H1 (cell line): ENCODE data around the gene SLIT3. TPM values are rescaled to one million over a fixed set of nuclear protein-coding genes. Genes with fewer than 3 reads are reported as not detected.

ENCODE experiments used
- CTCF ChIA-PET: fragments of 300-600 bp; sonication (Branson Sonifier 250); formaldehyde crosslinking; loops from one replicate; lab custom pipeline; 2021; ENCODE audit not compliant: partially characterized antibody; lab: Charles Lee
- POLR2A ChIA-PET: fragments of 300-600 bp; sonication (Branson Sonifier 250); formaldehyde crosslinking; loops from one replicate; lab custom pipeline; 2021; ENCODE audit warnings: inconsistent platforms; ENCODE audit not compliant: partially characterized antibody; lab: Charles Lee
- DNase-seq, 2 experiments: peaks; one replicate each; pipeline versions ENCODE4 v3.0.0 to v3.0.0-alpha.2; 2010 to 2022; ENCODE audit warnings: low spot score in 2 of 2, low read depth in 1 of 2, mixed read lengths in 1 of 2
- FAIRE-seq: peaks from 2 replicates; lab custom pipeline; 2011; peaks lifted over from hg19 to GRCh38; lab: Jason Lieb, UNC
- H2AFZ ChIP-seq: 2 replicates; pipeline ENCODE4 v1.8.1; 2012; ENCODE audit warnings: low read length, inconsistent platforms
- H2AK5ac ChIP-seq: 2 replicates; pipeline ENCODE4 v1.6.1; 2013; ENCODE audit warnings: low read depth, low read length
- H2BK120ac ChIP-seq: replicated peaks from 2 replicates; pipeline ENCODE3; 2013; ENCODE audit warnings: low read depth, low read length, inconsistent platforms
- H2BK12ac ChIP-seq: 2 replicates; pipeline ENCODE4 v1.6.1; 2013; ENCODE audit warnings: low read depth, low read length
- H2BK15ac ChIP-seq: 2 replicates; pipeline ENCODE4 v1.6.1; 2013; ENCODE audit warnings: low read length
- H2BK20ac ChIP-seq: 2 replicates; pipeline ENCODE4 v1.6.1; 2013; ENCODE audit warnings: low read length
- H2BK5ac ChIP-seq: 2 replicates; pipeline ENCODE4 v1.6.1; 2013; ENCODE audit warnings: low read depth, low read length
- H3K14ac ChIP-seq: 2 replicates; pipeline ENCODE4 v1.6.1; 2013; ENCODE audit warnings: inconsistent platforms; ENCODE audit not compliant: insufficient read length
- H3K18ac ChIP-seq: 2 replicates; pipeline ENCODE4 v1.6.1; 2013; ENCODE audit warnings: low read length; ENCODE audit errors: extremely low read depth
- H3K23ac ChIP-seq: 2 replicates; pipeline ENCODE4 v1.6.1; 2013; ENCODE audit warnings: inconsistent platforms; ENCODE audit not compliant: insufficient read length
- H3K23me2 ChIP-seq: 2 replicates; pipeline ENCODE4 v1.6.1; 2013; ENCODE audit warnings: low read depth, low read length
- H3K27ac ChIP-seq: 2 replicates; pipeline ENCODE4 v1.6.1; 2011; ENCODE audit warnings: low read depth, low read length, inconsistent platforms
- H3K27me3 ChIP-seq, 4 experiments: replicated peaks in 1 of 4; 1 replicate in 1 of 4; 2 replicates in 3 of 4; pipeline versions ENCODE4 v1.6.1 to v1.8.1; 2011 to 2013; ENCODE audit warnings: low read length in 3 of 4, mild to moderate bottlenecking in 3 of 4, inconsistent platforms in 2 of 4, mixed read lengths in 2 of 4, moderate library complexity in 1 of 4; ENCODE audit not compliant: control insufficient read depth in 3 of 4, insufficient read depth in 3 of 4; ENCODE audit errors: extremely low read depth in 1 of 4
- H3K36me3 ChIP-seq, 4 experiments: 2 replicates each; pipeline versions ENCODE4 v1.6.1 to v1.8.1; 2011 to 2013; ENCODE audit warnings: mild to moderate bottlenecking in 4 of 4, low read length in 3 of 4, moderate library complexity in 2 of 4, control low read depth in 1 of 4, inconsistent platforms in 1 of 4; ENCODE audit not compliant: insufficient read depth in 4 of 4, control insufficient read depth in 2 of 4
- H3K4ac ChIP-seq: replicated peaks from 2 replicates; pipeline ENCODE3; 2013; ENCODE audit warnings: low read length, low read depth, mixed read lengths, inconsistent platforms; ENCODE audit not compliant: insufficient read length
- H3K4me1 ChIP-seq, 4 experiments: replicated peaks in 1 of 4; 1 replicate in 1 of 4; 2 replicates in 3 of 4; pipeline versions ENCODE4 v1.6.1 to v1.8.1; 2011 to 2013; ENCODE audit warnings: low read length in 3 of 4, inconsistent platforms in 2 of 4, mixed read lengths in 1 of 4; ENCODE audit not compliant: insufficient read depth in 4 of 4, control insufficient read depth in 3 of 4
- H3K4me2 ChIP-seq, 2 experiments: 2 replicates each; pipeline versions ENCODE4 v1.6.1 to v1.8.1; 2011 to 2013; ENCODE audit warnings: low read depth in 2 of 2, low read length in 2 of 2, control low read depth in 1 of 2, inconsistent platforms in 1 of 2, mild to moderate bottlenecking in 1 of 2; ENCODE audit not compliant: insufficient read depth in 1 of 2
- H3K4me3 ChIP-seq, 4 experiments: fragments of 200-600, 300-600 bp in 1 of 4; sonication (generic), shearing (Covaris generic), sonication (Bioruptor Twin) in 1 of 4; 2 replicates each; pipeline versions ENCODE4 v1.5.1 to v1.8.1; 2011 to 2016; ENCODE audit warnings: low read length in 4 of 4, low read depth in 3 of 4, control low read depth in 2 of 4, inconsistent platforms in 2 of 4, mild to moderate bottlenecking in 2 of 4, mixed read lengths in 1 of 4, moderate library complexity in 1 of 4; ENCODE audit not compliant: insufficient read depth in 2 of 4; ENCODE audit errors: extremely low read depth in 1 of 4
- H3K56ac ChIP-seq: replicated peaks from 2 replicates; pipeline ENCODE3; 2013; ENCODE audit warnings: low read depth, mild to moderate bottlenecking, mixed read lengths, low read length, inconsistent platforms; ENCODE audit not compliant: insufficient read length
- H3K79me1 ChIP-seq: 2 replicates; pipeline ENCODE4 v1.6.1; 2013; ENCODE audit warnings: low read depth, low read length, control low read depth
- H3K79me2 ChIP-seq, 2 experiments: 2 replicates each; pipeline versions ENCODE4 v1.6.1 to v1.8.1; 2012 to 2013; ENCODE audit warnings: low read length in 2 of 2, mild to moderate bottlenecking in 2 of 2, inconsistent platforms in 1 of 2; ENCODE audit not compliant: insufficient read depth in 2 of 2, control insufficient read depth in 1 of 2
- H3K9ac ChIP-seq, 4 experiments: replicated peaks in 1 of 4; 1 replicate in 1 of 4; 2 replicates in 3 of 4; pipeline versions ENCODE4 v1.6.1 to v1.8.1; 2011 to 2013; ENCODE audit warnings: low read depth in 3 of 4, low read length in 3 of 4, control low read depth in 2 of 4, mild to moderate bottlenecking in 2 of 4, moderate library complexity in 2 of 4, inconsistent platforms in 1 of 4; ENCODE audit errors: extremely low read depth in 1 of 4
- H3K9me3 ChIP-seq, 2 experiments: 2 replicates each; pipeline versions ENCODE4 v1.6.1 to v1.8.1; 2012 to 2013; ENCODE audit warnings: mild to moderate bottlenecking in 2 of 2, moderate library complexity in 2 of 2, control low read depth in 1 of 2, inconsistent platforms in 1 of 2, low read depth in 1 of 2, low read length in 1 of 2, mixed read lengths in 1 of 2; ENCODE audit not compliant: insufficient read depth in 2 of 2
- H4K20me1 ChIP-seq, 2 experiments: replicated peaks in 1 of 2; 2 replicates each; pipeline versions ENCODE3 to v1.8.1; 2011 to 2013; ENCODE audit warnings: inconsistent platforms in 2 of 2, low read length in 2 of 2, mild to moderate bottlenecking in 1 of 2; ENCODE audit not compliant: insufficient read depth in 2 of 2, control insufficient read depth in 1 of 2
- H4K5ac ChIP-seq: 2 replicates; pipeline ENCODE4 v1.6.1; 2013; ENCODE audit warnings: low read length, low read depth, mixed read lengths, inconsistent platforms; ENCODE audit not compliant: insufficient read length
- H4K8ac ChIP-seq: 2 replicates; pipeline ENCODE4 v1.8.0; 2013; ENCODE audit warnings: mild to moderate bottlenecking, moderate library complexity, low read length, inconsistent platforms; ENCODE audit not compliant: insufficient read depth; ENCODE audit errors: extremely low read depth
- H4K91ac ChIP-seq: replicated peaks from 2 replicates; pipeline ENCODE3; 2013; ENCODE audit warnings: low read length, mixed read lengths, inconsistent platforms; ENCODE audit not compliant: insufficient read length
- ASH2L ChIP-seq: fragments of 200-600, 300-600 bp; sonication (generic); IDR thresholded peaks from one replicate; pipeline ENCODE4 v1.7.1; 2017; ENCODE audit warnings: low read length
- BRCA1 ChIP-seq: IDR thresholded peaks from 2 replicates; pipeline ENCODE4 v1.6.1; 2012; ENCODE audit warnings: low read depth, low read length, improper control_type of control experiment
- EGR1 ChIP-seq: IDR thresholded peaks from 2 replicates; pipeline ENCODE4 v1.6.1; 2011; ENCODE audit warnings: low read depth, low read length, borderline replicate concordance
- EP300 ChIP-seq, 2 experiments: IDR thresholded peaks; 1 replicate in 1 of 2; 2 replicates in 1 of 2; pipeline ENCODE4 v1.6.1; 2011 to 2012; ENCODE audit warnings: low read depth in 2 of 2, low read length in 2 of 2, mild to moderate bottlenecking in 2 of 2, borderline replicate concordance in 1 of 2, inconsistent platforms in 1 of 2, moderate library complexity in 1 of 2
- FOSL1 ChIP-seq: IDR thresholded peaks from 2 replicates; pipeline ENCODE4 v1.6.1; 2011; ENCODE audit warnings: mild to moderate bottlenecking, low read depth, low read length, moderate library complexity; ENCODE audit not compliant: insufficient read depth
- HDAC6 ChIP-seq: IDR thresholded peaks from one replicate; pipeline ENCODE4 v1.7.1; 2012; ENCODE audit warnings: low read depth, mild to moderate bottlenecking, inconsistent platforms, low read length, moderate library complexity
- KDM1A ChIP-seq: fragments of 200-600, 300-600 bp; sonication (generic); IDR thresholded peaks from 2 replicates; pipeline ENCODE4 v1.7.1; 2016; ENCODE audit warnings: mild to moderate bottlenecking, low read length, borderline replicate concordance
- POLR2A ChIP-seq, 2 experiments: IDR thresholded peaks; 1 replicate in 1 of 2; 2 replicates in 1 of 2; pipeline ENCODE4 v1.6.1; 2011; ENCODE audit warnings: low read depth in 2 of 2, low read length in 2 of 2, mild to moderate bottlenecking in 2 of 2; ENCODE audit errors: control extremely low read depth in 1 of 2
- POU5F1 ChIP-seq: IDR thresholded peaks from 2 replicates; pipeline ENCODE4 v1.6.1; 2011; ENCODE audit warnings: low read depth, mild to moderate bottlenecking, low read length, moderate library complexity
- RBBP5 ChIP-seq: IDR thresholded peaks from 2 replicates; pipeline ENCODE4 v1.7.1; 2012; ENCODE audit warnings: low read depth, mild to moderate bottlenecking, inconsistent platforms, low read length, moderate library complexity, borderline replicate concordance
- WGBS, 2 experiments: shearing (Covaris generic) in 1 of 2; methylation state at CpG; one replicate each; pipeline versions ENCODE4 v1.1.6 to v1.1.7; 2013 to 2015; ENCODE audit warnings: low lambda C conversion rate in 2 of 2, mixed read lengths in 2 of 2, inconsistent platforms in 1 of 2, low coverage in 1 of 2, missing lambda C conversion rate in 1 of 2; ENCODE audit not compliant: insufficient replicate concordance in 2 of 2, insufficient coverage in 1 of 2, insufficient read length in 1 of 2; ENCODE audit errors: extremely low coverage in 1 of 2, missing lambda C conversion rate in 1 of 2; 5-methylcytosine and 5-hydroxymethylcytosine counted together
- polyA plus RNA-seq, 7 experiments: library from polyadenylated mRNA; depleted of rRNA in 3 of 7; stranded (reverse) in 5 of 7; unstranded in 2 of 7; fragments of >200 nt in 5 of 7; fragments of 200-250 nt in 2 of 7; gene quantifications; 1 replicate in 5 of 7; 2 replicates in 1 of 7; 4 replicates in 1 of 7; pipeline versions ENCODE4 v1.2.1 to v1.2.3, GENCODE V29; 2011 to 2013; ENCODE audit warnings: missing spikeins in 2 of 7, mixed read lengths in 2 of 7
- total RNA-seq: library from RNA; stranded (reverse); fragmentation: NEBNext Ultra II Directional; extraction: Animal tissue kit (Norgen Biotek cat#: 25700); gene quantifications from 2 replicates; pipeline ENCODE4 v1.2.1, GENCODE V29; 2021

Gene SLIT3
- total and polyA plus RNA-seq, 2 of the 8 experiments (the other 6 are each of a cell fraction or from before 2014, with no cell fraction given), result 1.1 to 1.2 TPM

DNA sequence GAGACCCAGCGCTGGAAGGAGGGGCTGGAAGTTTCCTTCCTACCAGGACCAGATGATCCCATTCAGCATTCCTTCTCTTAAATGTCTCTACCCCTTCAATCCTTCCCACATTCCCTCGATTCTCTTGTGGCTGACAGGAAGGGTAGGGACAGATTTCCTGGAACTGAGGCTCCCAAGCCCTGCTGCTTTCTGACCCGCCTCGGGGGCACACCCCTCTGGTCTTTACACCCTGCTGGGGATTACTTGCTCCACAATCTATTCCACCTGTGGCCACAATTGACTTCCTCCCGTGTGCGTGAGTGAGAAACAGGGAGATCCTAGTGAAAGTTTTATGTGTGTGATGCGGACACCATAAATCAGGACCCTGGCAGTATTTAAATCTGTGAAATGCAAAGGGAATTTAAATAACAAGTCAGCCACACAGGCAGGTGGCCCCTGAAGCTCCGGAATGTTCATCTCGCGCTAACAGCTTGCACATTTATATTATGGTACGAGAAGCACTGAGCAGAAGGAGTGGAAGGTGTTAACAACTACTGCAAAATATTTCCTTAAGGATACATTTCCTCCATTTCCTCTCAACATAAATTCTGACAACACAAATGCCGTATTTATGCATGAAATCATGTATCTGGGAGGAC is 237.5 kb downstream of the SLIT3 start:
- TF ChIP-seq POLR2A (IDR thresholded peaks at IDR 0.05; ENCODE audit: control extremely low read depth in 1 of 2, low read depth in 2 of 2, low read length in 2 of 2) (no peak), HDAC6 (no peak), ASH2L (no peak), EP300 (IDR thresholded peaks at IDR 0.05; ENCODE audit: borderline replicate concordance in 1 of 2, low read depth in 2 of 2, low read length in 2 of 2) (no peak), FOSL1 (no peak), BRCA1 (no peak), EGR1 (no peak), RBBP5 (no peak), POU5F1 (no peak), KDM1A (no peak)
- FAIRE-seq, result no peak
- no peak overlapping the region for H4K91ac ChIP-seq
- no peak overlapping the region for H3K4ac ChIP-seq
- no peak overlapping the region for H3K14ac ChIP-seq
- H3K36me3 ChIP-seq, result no peaks in the 10 kb centered on the region
- no peak overlapping the region for H3K23ac ChIP-seq
- 0 out of 2 replicates have a peak overlapping the region, but pooled peaks have one; percentile 43 for H2BK12ac ChIP-seq
- H2BK120ac ChIP-seq, result no peak overlapping the region
- H4K8ac ChIP-seq, result no peak overlapping the region
- peak overlapping the region; percentile 31; the same call in 1 of the 2 replicates for H2BK5ac ChIP-seq
- no peaks in the 10 kb centered on the region for H3K23me2 ChIP-seq
- H3K4me3 ChIP-seq, result no peak overlapping the region
- ChIA-PET POLR2A (no interaction called here), CTCF (no interaction called here)
- H3K4me2 ChIP-seq, result peak overlapping the region; percentile 12 to 31; a peak in 2 of 4 replicates
- no peak overlapping the region for H2AFZ ChIP-seq
- H2AK5ac ChIP-seq, result no peak overlapping the region
- DNase-seq, result no peak
- WGBS, 2 experiments, result 60% methylated on average over 12 of the region's 12 CpGs; no CpG with 5 or more reads in 1 of the 2 experiments
- H3K27ac ChIP-seq, result no peak overlapping the region
- no peak overlapping the region for H4K5ac ChIP-seq
- H3K9ac ChIP-seq, result no peak overlapping the region
- peaks cover 0 to 2% (median 0%) of the 10 kb centered on the region in 4 experiments; a peak in 1 of 7 replicates for H3K27me3 ChIP-seq
- no peaks in the 10 kb centered on the region for H4K20me1 ChIP-seq
- H3K79me1 ChIP-seq, result no peaks in the 10 kb centered on the region
- H3K18ac ChIP-seq, result 0 out of 2 replicates have a peak overlapping the region, but pooled peaks have one; percentile 1
- no peaks in the 10 kb centered on the region for H3K9me3 ChIP-seq
- no peak overlapping the region for H3K56ac ChIP-seq
- peaks cover 2 to 18% (median 9%) of the 10 kb centered on the region in 4 experiments; a peak in 6 of 7 replicates for H3K4me1 ChIP-seq
- H2BK20ac ChIP-seq, result no peak overlapping the region
- H2BK15ac ChIP-seq, result no peak overlapping the region
- no peaks in the 10 kb centered on the region for H3K79me2 ChIP-seq
